ENCODE results near the gene FAT4.

Gene FAT4

GRCh38 chr4:125316791-125317524, 2.2 kb downstream of the FAT4 start:
- no peak for DNase-seq

DNA sequence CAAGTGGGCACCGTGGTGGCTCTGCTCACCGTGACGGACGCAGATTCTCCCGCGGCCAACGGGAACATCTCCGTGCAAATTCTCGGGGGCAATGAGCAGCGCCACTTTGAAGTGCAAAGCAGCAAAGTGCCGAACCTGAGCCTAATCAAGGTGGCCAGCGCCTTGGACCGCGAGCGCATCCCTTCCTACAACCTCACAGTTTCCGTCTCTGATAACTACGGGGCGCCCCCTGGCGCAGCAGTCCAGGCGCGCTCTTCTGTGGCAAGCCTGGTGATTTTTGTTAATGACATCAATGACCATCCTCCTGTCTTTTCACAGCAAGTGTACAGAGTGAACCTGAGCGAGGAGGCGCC, 2.7 kb downstream of the FAT4 start:
- DNase-seq, result no peak

GRCh38 chr4:125319311-125319710, 4.6 kb downstream of the FAT4 start:
- DNase-seq, result no peak

DNA sequence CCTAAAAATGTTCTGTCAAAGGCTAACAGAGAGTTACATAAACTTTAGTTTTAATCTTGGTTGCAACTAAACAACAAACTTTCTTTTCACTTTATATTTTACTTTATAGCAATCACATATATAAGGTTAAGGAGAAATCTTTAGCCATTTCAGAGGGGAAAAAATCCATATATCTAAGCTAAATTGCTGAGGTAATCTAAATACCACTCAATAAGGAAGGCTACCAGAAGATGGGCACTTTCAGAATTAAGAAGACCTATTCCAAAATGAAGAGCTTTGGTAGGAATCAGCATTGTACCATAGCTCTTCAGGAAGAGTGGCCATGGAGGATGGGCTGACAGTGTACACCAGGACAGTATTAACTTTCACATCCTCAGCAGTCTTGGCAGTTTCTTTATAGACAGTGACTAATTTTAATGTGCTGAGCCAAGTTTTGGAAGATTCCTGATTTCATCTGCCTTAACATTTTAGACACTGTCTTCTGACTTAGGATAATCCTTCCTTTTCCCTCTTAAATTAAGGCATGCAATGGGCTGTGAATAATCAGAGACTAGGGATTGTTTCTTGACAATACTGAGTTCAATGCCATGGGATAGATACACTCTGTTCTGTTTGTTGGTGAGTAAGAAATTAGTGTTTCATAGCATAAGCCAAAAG, 7.1 kb downstream of the FAT4 start:
- no peak for DNase-seq

- no peak for DNase-seq
Measured at GRCh38 chr4:125322366-125322730, 7.6 kb downstream of the FAT4 start.

DNA sequence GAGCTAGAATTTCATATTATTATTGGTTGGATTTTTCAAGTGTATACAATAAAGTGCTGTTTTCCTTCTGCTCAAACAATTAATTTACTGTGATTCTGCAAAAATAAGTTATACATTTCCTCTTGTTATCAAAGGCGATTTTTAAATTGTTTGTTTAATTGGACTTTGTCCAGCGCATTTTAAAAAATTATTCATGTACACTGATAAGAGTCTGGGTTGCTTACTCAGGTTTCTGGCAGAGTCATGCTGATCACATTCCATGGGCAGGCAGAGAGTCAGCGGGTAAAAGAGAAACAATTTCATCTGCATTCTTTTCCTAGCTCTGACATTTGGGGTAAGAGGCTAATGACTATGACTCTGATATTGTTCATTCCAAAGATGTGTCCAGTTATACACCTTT, 8.9 kb downstream of the FAT4 start:
- no peak for DNase-seq

DNA sequence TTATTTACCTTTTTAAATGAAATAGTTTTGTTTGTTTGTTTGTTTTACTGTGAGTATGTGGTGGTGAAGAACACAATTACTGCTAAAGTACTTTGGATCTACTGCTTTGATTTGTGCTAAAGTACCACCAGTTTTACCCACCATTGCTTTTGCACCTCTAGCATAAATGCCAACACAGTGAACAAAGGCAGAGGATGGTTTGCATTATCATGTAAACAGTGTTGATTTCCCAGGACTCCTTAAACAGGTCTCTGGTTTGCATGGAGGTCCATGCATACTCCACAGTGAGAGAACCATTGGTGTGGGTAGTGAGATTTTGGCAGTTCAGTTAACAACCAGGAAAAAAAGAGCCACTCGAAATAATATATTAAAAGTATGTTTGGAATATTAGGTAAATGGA, 11.0 kb downstream of the FAT4 start:
- DNase-seq, result no peak

- DNase-seq, result no peak
Measured at GRCh38 chr4:125331116-125331515, 16.4 kb downstream of the FAT4 start.

DNA sequence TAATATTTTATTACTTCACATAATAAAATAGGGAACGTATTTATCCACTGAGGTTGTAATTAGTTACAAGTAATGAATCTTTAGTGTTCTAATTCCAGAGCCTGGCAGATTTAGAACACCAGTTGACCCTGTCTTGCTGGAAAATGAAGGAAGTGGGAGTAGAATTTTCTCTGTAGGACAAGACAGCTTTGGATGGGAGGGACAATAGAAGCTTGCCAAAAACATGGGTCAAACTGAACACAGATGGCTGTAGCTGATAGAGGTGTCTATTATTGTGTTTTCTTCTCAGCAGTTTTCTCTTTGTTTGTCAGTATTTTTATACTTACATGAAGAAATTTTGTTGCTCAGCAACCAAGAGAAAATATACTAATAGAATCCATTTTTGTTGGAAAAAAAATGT, 20.2 kb downstream of the FAT4 start:
- no peak for DNase-seq

GRCh38 chr4:125338814-125339213, 24.1 kb downstream of the FAT4 start:
- no peak for DNase-seq

- no peak for DNase-seq
Measured at GRCh38 chr4:125344198-125344597, 29.4 kb downstream of the FAT4 start.

DNA sequence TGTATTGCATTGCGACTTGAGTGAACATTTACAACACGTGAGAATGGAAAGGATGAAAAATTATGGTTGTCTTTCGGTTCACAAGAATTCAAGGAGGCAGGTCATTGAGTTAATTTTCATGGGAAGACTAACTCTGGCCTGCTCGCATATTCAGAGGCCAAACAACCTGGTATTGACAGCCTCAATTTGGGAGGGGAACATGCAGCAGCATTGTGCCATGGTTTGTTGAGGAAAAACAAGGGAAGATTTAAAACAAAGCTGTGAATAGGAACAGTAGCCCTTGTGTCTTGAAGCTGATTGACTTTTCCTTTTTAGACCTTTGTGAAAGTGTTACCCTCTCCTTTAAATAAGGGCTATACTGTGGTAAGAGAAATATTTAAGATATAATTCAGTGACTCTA, 31.9 kb downstream of the FAT4 start:
- no peak for DNase-seq

GRCh38 chr4:125350470-125351135, 35.8 kb downstream of the FAT4 start:
- no peak for DNase-seq

GRCh38 chr4:125352521-125352920, 37.8 kb downstream of the FAT4 start:
- DNase-seq, result no peak

GRCh38 chr4:125353131-125353530, 38.4 kb downstream of the FAT4 start:
- DNase-seq, result no peak

GRCh38 chr4:125355791-125356190, 41.0 kb downstream of the FAT4 start:
- DNase-seq, result no peak

- DNase-seq, result no peak
Measured at GRCh38 chr4:125357675-125358074, 42.9 kb downstream of the FAT4 start.

- DNase-seq, result no peak
Measured at GRCh38 chr4:125358453-125358852, 43.7 kb downstream of the FAT4 start.

DNA sequence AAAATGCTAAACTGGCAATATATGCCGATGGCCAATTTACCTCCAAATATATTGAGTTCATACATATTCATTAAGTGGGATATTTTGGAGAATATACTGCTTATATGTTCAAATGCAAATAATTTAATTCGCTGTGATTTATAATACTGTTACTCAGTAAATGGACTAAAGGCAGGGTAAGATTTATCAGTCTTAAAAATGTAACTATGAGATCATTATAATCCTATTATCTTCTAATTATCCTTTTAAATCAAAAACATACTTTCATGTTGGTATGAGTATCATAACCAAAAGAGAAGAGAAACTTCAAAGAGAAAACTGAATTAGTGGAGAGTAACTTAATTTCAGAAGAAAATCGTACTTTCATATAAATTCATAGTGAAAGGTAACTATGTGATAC, 44.6 kb downstream of the FAT4 start:
- no peak for DNase-seq

DNA sequence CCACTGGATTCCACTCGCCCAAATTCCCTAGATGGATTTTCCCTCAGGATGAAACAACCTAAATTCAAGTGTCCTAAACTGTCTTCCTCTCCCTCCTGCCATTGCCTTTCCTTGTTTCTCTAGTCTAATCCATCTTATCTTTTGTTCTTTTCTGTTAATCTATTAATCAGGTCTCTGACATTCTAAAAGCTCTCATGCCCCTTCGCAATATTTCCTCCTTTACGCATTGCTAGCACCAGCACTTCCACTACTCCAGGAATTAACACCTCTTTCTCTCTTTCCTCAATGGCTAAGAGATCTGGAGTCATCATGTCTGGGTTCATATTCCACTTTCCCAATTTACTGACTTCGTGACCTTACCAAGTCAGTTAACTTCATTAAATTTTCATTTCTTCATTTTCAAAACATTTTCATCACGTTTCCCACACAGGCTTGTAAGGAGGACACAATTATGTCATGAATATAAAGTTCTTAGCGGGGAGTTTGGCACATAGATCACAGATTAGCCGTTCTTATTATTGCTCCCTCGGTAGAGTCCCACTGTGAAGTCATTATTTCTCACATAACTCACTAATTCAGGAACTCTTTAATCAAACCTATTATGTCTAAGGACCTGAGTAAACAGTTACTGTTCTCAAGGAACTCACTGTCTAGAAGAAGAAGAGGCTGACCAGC, 45.3 kb downstream of the FAT4 start:
- DNase-seq, result no peak

DNA sequence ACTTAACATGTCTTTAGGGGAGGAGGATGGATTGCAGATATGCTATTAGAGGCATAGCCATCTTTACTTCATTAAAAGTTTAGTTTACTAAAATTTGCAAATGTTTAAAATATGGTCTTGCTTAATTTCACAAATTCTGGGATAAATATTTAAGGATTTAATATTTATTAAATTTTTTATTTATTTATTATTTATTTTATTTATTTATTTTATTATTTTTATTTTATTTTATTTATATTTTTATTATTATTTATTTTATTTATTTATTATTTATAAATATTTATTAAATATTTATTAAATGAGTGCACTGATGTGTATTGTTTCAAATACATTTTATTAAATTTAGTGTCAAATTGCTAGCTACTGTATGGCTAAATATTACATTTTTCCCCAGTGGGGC, 46.0 kb downstream of the FAT4 start:
- DNase-seq, result no peak

Measured in activated CD8-positive, alpha-beta memory T cell treated with anti-CD3 and anti-CD28 coated beads for 24 hours (primary cell).